B cell (primary cell): ENCODE results near the gene PDZRN3. TPM values are rescaled to one million over a fixed set of nuclear protein-coding genes. Genes with fewer than 3 reads are reported as not detected.

Experiments
- ATAC-seq: fragments of 200-7000 bp; cut with Tn5 transposase; one replicate; pipeline ENCODE4 v1.10.0; 2021; ENCODE audit warnings: low read depth, mild to moderate bottlenecking, moderate number of reproducible peaks, moderate library complexity
- CTCF ChIA-PET: fragments of 350-600 bp; sonication (Branson Sonifier 250); formaldehyde crosslinking; loops from one replicate; lab custom pipeline; 2021; ENCODE audit warnings: antibody characterized with exemption, inconsistent platforms; lab: Charles Lee
- POLR2A ChIA-PET: fragments of 350-600 bp; sonication (Branson Sonifier 250); formaldehyde crosslinking; loops from one replicate; lab custom pipeline; 2021; ENCODE audit warnings: antibody characterized with exemption; lab: Charles Lee
- DNase-seq: peaks from one replicate; pipeline ENCODE4 v3.0.0; 2013
- H2AFZ ChIP-seq: 2 replicates; pipeline ENCODE4 v1.6.1; 2012; ENCODE audit warnings: mild to moderate bottlenecking, low read depth, low read length; ENCODE audit not compliant: insufficient read depth, poor library complexity, severe bottlenecking
- H3K27ac ChIP-seq, 2 donors: 1 replicate in 1 of 2; 2 replicates in 1 of 2; pipeline ENCODE4 v1.5.1; 2012 to 2013; ENCODE audit warnings: low read length in 2 of 2, mild to moderate bottlenecking in 2 of 2, moderate library complexity in 1 of 2
- H3K27me3 ChIP-seq, 4 experiments: fragments of 200-600 bp in 1 of 4; sonication (generic) in 1 of 4; replicated peaks in 1 of 4; 1 replicate in 2 of 4; 2 replicates in 2 of 4; pipeline versions ENCODE4 v1.6.1 to v1.7.0; 2013 to 2016; ENCODE audit warnings: low read length in 3 of 4, mild to moderate bottlenecking in 2 of 4, mixed read lengths in 1 of 4, moderate library complexity in 1 of 4; ENCODE audit not compliant: insufficient read depth in 4 of 4, control insufficient read depth in 3 of 4; ENCODE audit errors: control extremely low read depth in 1 of 4
- H3K36me3 ChIP-seq, 2 experiments: replicated peaks in 1 of 2; 1 replicate in 1 of 2; 2 replicates in 1 of 2; pipeline versions ENCODE4 v1.6.1 to v1.7.1; 2013; ENCODE audit warnings: low read length in 1 of 2; ENCODE audit not compliant: insufficient read depth in 2 of 2, control insufficient read depth in 1 of 2; ENCODE audit errors: control extremely low read depth in 1 of 2, extremely low read depth in 1 of 2
- H3K4me1 ChIP-seq, 2 donors: fragments of 200-600 bp in 1 of 2; sonication (generic) in 1 of 2; 1 replicate in 1 of 2; 2 replicates in 1 of 2; pipeline versions ENCODE4 v1.5.1 to v1.6.1; 2013 to 2017; ENCODE audit warnings: low read length in 2 of 2; ENCODE audit not compliant: control insufficient read depth in 2 of 2, insufficient read depth in 2 of 2
- H3K4me2 ChIP-seq: replicated peaks from 2 replicates; pipeline ENCODE3; 2012; ENCODE audit warnings: mild to moderate bottlenecking, low read depth, low read length; ENCODE audit not compliant: poor library complexity, severe bottlenecking
- H3K4me3 ChIP-seq, 5 experiments: fragments of 200-600 bp in 1 of 5; sonication (generic) in 1 of 5; 1 replicate in 3 of 5; 2 replicates in 2 of 5; pipeline versions ENCODE4 v1.5.1 to v1.7.0; 2011 to 2016; ENCODE audit warnings: low read length in 4 of 5, mild to moderate bottlenecking in 4 of 5, low read depth in 2 of 5, control low read depth in 1 of 5, moderate library complexity in 1 of 5; ENCODE audit not compliant: insufficient read depth in 1 of 5; ENCODE audit errors: control extremely low read depth in 1 of 5, extremely low read depth in 1 of 5
- H3K79me2 ChIP-seq: fragments of 200-600 bp; sonication (generic); one replicate; pipeline ENCODE4 v1.6.0; 2016; ENCODE audit warnings: low read length; ENCODE audit not compliant: control insufficient read depth, insufficient read depth
- H3K9ac ChIP-seq: fragments of 200-600 bp; sonication (generic); 2 replicates; pipeline ENCODE4 v1.6.1; 2017; ENCODE audit warnings: mild to moderate bottlenecking, low read length, moderate library complexity
- H3K9me3 ChIP-seq, 3 donors: one replicate each; pipeline versions ENCODE4 v1.6.1 to v1.7.1; 2013; ENCODE audit warnings: low read length in 2 of 3; ENCODE audit not compliant: control insufficient read depth in 2 of 3, insufficient read depth in 1 of 3; ENCODE audit errors: control extremely low read depth in 1 of 3
- H4K20me1 ChIP-seq: 2 replicates; pipeline ENCODE4 v1.6.0; 2012; ENCODE audit warnings: mild to moderate bottlenecking, low read length; ENCODE audit not compliant: insufficient read depth, control insufficient read depth, poor library complexity, severe bottlenecking
- H3K27ac Mint-ChIP-seq: one replicate; pipeline ENCODE4 v1.8.0; 2021; ENCODE audit warnings: mixed read lengths
- H3K27me3 Mint-ChIP-seq: one replicate; pipeline ENCODE4 v1.8.0; 2021; ENCODE audit warnings: mixed read lengths
- H3K4me1 Mint-ChIP-seq: one replicate; pipeline ENCODE4 v1.8.0; 2021; ENCODE audit warnings: mixed read lengths
- H3K4me3 Mint-ChIP-seq: one replicate; pipeline ENCODE4 v1.8.0; 2021; ENCODE audit warnings: mixed read lengths
- H3K9me3 Mint-ChIP-seq: one replicate; pipeline ENCODE4 v1.8.0; 2022; ENCODE audit warnings: mixed read lengths; ENCODE audit not compliant: insufficient read depth
- EZH2 ChIP-seq: IDR thresholded peaks from 2 replicates; pipeline ENCODE4 v1.6.1; 2012; ENCODE audit warnings: borderline replicate concordance, low read depth, mild to moderate bottlenecking, moderate library complexity, low read length; ENCODE audit not compliant: insufficient read depth, poor library complexity, severe bottlenecking
- WGBS: methylation state at CpG from one replicate; pipeline ENCODE4 v1.1.5; 2013; ENCODE audit warnings: missing lambda C conversion rate; ENCODE audit not compliant: insufficient coverage; 5-methylcytosine and 5-hydroxymethylcytosine counted together
- intact Hi-C: fragments of 100-400 bp; cut with micrococcal nuclease; formaldehyde crosslinking; loops from one replicate; pipeline ENCODE4 v1.10.0; 2022
- polyA plus RNA-seq: library from polyadenylated mRNA; depleted of rRNA; stranded (reverse); fragments of >200 nt; gene quantifications from 2 replicates; pipeline ENCODE4 v1.2.3, GENCODE V29; 2012
- total RNA-seq, 2 donors: library from RNA; stranded (reverse); fragments of 120-200 nt in 1 of 2; gene quantifications; 1 replicate in 1 of 2; 2 replicates in 1 of 2; pipeline versions ENCODE4 v1.2.3 to v1.2.4, GENCODE V29; 2013 to 2022
- TF ChIP-seq, protein P1 (sequence below): fragments of 200-600 bp; IDR thresholded peaks from one replicate; pipeline ENCODE4 v1.8.0; 2022; ENCODE audit warnings: antibody characterized with exemption, mild to moderate bottlenecking

PDZRN3 gene
- total and polyA plus RNA-seq, 2 donors (not counting 1 experiment from before 2014, with no cell fraction given): not detected

DNA sequence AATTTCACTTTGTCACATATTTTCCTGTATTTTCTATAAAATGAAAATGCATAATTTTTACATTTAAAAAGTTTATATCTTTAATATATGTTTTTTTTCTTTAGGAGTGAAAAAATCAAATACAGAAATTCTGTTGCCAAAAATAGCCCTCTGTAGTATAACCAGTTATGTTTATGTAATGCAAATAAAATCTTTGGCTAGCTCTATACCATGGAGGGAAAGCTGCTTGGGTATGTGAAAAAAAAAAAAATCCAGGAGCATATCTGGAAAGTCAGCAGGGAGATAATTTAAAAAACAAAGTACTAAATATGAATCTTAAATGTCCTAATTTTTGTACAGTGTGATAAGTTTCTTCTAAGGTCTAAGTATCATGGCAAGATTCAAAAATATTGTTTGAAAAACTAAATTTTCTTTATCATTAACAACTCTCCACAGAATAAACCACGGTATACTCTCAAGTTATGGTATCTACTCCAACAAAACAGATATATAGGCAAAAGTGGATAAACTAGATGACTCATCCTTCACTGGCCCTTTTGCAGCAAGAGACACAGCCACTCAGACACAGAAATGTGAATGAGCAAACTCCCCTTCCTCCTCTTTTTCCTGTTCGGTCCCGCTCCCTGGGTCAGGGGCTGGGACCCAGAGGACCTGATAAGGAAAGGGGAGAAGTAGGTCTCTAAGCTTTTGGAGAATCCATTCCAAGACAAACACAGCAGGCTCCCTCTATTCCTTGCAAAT is 66.6 kb downstream of the PDZRN3 start:
- no peak overlapping the region for H3K27ac ChIP-seq
- WGBS: no CpG with 5 or more reads among the region's 3 CpGs
- TF ChIP-seq EZH2: no peak
- TF ChIP-seq, protein P1, sequence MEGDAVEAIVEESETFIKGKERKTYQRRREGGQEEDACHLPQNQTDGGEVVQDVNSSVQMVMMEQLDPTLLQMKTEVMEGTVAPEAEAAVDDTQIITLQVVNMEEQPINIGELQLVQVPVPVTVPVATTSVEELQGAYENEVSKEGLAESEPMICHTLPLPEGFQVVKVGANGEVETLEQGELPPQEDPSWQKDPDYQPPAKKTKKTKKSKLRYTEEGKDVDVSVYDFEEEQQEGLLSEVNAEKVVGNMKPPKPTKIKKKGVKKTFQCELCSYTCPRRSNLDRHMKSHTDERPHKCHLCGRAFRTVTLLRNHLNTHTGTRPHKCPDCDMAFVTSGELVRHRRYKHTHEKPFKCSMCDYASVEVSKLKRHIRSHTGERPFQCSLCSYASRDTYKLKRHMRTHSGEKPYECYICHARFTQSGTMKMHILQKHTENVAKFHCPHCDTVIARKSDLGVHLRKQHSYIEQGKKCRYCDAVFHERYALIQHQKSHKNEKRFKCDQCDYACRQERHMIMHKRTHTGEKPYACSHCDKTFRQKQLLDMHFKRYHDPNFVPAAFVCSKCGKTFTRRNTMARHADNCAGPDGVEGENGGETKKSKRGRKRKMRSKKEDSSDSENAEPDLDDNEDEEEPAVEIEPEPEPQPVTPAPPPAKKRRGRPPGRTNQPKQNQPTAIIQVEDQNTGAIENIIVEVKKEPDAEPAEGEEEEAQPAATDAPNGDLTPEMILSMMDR: no peak
- POLR2A ChIA-PET: no interaction called here
- H3K79me2 ChIP-seq: no peaks in the 10 kb centered on the region
- H3K9me3 ChIP-seq: no peaks in the 10 kb centered on the region
- H4K20me1 ChIP-seq: no peaks in the 10 kb centered on the region
- H3K9ac ChIP-seq: no peak overlapping the region
- H3K4me3 Mint-ChIP-seq: no peak overlapping the region
- H3K4me2 ChIP-seq: no peak overlapping the region
- H3K4me1 Mint-ChIP-seq: no peaks in the 10 kb centered on the region
- no peaks in the 10 kb centered on the region for H3K36me3 ChIP-seq
- H3K9me3 Mint-ChIP-seq: peaks cover 4% of the 10 kb centered on the region
- no peak overlapping the region for H3K4me3 ChIP-seq
- H2AFZ ChIP-seq: no peak overlapping the region
- no peaks in the 10 kb centered on the region for H3K27me3 ChIP-seq
- no peaks in the 10 kb centered on the region for H3K27me3 Mint-ChIP-seq
- DNase-seq (no peak), ATAC-seq (no peak)
- CTCF ChIA-PET: no interaction called here
- no peaks in the 10 kb centered on the region for H3K4me1 ChIP-seq
- intact Hi-C loops: no loop called here
- H3K27ac Mint-ChIP-seq: no peak overlapping the region

DNA sequence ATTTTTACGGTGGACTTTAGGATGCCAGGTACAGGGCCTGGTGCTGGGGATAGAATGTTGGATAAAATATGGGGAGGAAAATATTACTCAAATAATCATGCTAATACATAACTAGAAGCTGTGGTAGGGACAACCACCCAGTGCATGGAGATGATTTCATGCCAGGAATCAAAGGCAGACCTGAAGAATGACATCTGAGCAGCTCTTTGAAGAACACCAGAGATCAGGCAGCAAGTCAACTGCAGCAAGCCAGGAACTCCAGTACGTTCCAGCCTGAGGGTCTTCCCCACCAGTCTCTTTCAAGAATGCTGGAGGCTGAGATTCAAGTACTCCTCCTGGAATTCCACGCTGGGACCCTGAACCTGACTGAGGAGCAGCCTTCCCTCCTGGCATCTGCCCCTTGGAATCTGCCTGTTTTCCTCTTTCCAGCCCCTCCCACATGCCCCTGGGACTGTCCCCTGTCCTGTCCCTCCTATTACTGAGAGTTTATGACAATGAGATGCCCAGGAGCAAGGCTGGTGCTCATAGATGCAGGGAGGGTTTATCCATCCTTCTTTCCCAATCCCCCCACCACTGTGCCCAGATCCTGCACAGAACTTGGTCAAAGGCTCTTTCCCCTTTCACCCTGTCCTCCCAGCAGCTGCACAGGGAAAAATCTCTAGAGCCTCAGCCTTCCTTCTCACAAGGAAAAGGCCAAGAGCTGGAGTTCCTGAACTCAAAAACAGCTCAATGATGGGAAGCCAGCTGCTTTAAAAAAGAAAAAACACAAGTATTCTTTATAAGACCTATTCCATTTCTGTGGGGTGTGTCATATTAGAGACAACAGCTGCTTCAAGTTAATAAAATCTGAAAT is 68.0 kb downstream of the PDZRN3 start:
- H4K20me1 ChIP-seq: no peaks in the 10 kb centered on the region
- no peak for TF ChIP-seq EZH2
- TF ChIP-seq, protein P1: no peak
- no peak overlapping the region for H3K4me3 ChIP-seq
- intact Hi-C loops: no loop called here
- no peak overlapping the region for H2AFZ ChIP-seq
- H3K4me1 ChIP-seq: no peaks in the 10 kb centered on the region
- ChIA-PET POLR2A (no interaction called here), CTCF (no interaction called here)
- no peak for DNase-seq
- no peaks in the 10 kb centered on the region for H3K4me1 Mint-ChIP-seq
- no peak overlapping the region for H3K9ac ChIP-seq
- H3K9me3 Mint-ChIP-seq: peaks cover 4% of the 10 kb centered on the region
- no peak for ATAC-seq
- H3K36me3 ChIP-seq: no peaks in the 10 kb centered on the region
- no peak overlapping the region for H3K4me2 ChIP-seq
- no peak overlapping the region for H3K27ac ChIP-seq
- H3K27ac Mint-ChIP-seq: no peak overlapping the region
- H3K27me3 Mint-ChIP-seq: peaks cover 7% of the 10 kb centered on the region
- WGBS: 69% methylated on average over 2 of the region's 3 CpGs
- no peaks in the 10 kb centered on the region for H3K79me2 ChIP-seq
- no peaks in the 10 kb centered on the region for H3K27me3 ChIP-seq
- H3K9me3 ChIP-seq: no peaks in the 10 kb centered on the region
- no peak overlapping the region for H3K4me3 Mint-ChIP-seq
